ENCODE results near the gene DDX10. TPM values are rescaled to one million over a fixed set of nuclear protein-coding genes. Genes with fewer than 3 reads are reported as not detected.
A peak's percentile ranks its signal among the peaks of the same experiment; 100 is the strongest.

The DDX10 gene
- total and polyA plus RNA-seq, 9 donors = 19.7 to 33.1 (median 24.2) TPM

GRCh38 chr11:108975641-108976071 is 310.8 kb downstream of the DDX10 start:
- H3K4me1 ChIP-seq (ENCODE audit: control insufficient read depth, insufficient read depth, low read length) = no peaks in the 10 kb centered on the region
- no peaks in the 10 kb centered on the region for H3K27me3 ChIP-seq (ENCODE audit: control insufficient read depth, insufficient read depth, low read length)
- DNase-seq = peak; percentile 41
- H3K27ac ChIP-seq (ENCODE audit: low read length) = no peak overlapping the region
- H3K9me3 ChIP-seq (replicated peaks; ENCODE audit: control insufficient read depth, low read depth, low read length) = no peaks in the 10 kb centered on the region
- H3K4me3 ChIP-seq (ENCODE audit: low read length) = no peak overlapping the region
- H3K36me3 ChIP-seq (ENCODE audit: control insufficient read depth, insufficient read depth, low read length) = no peaks in the 10 kb centered on the region
- 30% methylated on average over 2 of the region's 6 CpGs for WGBS (ENCODE audit: insufficient coverage)

DNA sequence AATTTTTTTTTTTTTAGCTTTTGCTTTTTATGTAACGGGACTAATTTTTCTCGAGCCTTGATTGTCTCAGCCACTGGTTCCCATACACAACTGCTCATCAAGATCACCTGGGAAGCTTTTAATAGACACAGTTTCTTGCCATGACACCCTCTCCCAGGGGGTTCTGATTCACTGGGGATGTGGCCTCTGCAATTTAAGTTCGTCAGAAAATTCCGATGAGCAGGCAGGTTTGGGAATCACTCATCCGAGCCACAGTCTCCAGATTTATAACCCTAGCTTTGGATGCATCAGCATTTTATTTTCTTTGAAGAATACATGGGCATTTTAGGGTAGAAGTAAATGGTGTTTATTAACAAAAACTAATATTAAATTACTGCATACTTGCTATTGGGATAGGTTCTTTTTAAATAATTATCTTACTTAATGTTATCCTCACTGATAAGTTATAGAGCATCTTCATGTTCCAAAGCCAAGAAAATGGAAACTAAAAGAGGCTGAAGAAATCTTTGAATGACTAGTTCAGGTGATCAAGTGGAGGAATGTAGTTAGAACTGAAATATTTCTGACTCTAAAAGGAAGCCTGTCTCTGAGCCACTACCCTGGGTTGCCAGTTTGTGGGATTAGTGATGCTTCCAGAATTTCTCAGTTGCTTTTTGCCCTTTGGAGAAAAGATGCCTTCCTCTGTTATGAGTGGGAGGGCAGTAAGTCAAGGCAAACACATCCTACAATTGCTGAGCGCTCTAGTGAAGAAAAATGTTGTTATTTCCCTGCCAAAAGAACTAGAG is 319.0 kb downstream of the DDX10 start:
- no peaks in the 10 kb centered on the region for H3K9me3 ChIP-seq (replicated peaks; ENCODE audit: control insufficient read depth, low read depth, low read length)
- 85% methylated on average over 2 of the region's 6 CpGs for WGBS (ENCODE audit: insufficient coverage)
- peaks cover 8% of the 10 kb centered on the region for H3K4me1 ChIP-seq (ENCODE audit: control insufficient read depth, insufficient read depth, low read length)

DNA sequence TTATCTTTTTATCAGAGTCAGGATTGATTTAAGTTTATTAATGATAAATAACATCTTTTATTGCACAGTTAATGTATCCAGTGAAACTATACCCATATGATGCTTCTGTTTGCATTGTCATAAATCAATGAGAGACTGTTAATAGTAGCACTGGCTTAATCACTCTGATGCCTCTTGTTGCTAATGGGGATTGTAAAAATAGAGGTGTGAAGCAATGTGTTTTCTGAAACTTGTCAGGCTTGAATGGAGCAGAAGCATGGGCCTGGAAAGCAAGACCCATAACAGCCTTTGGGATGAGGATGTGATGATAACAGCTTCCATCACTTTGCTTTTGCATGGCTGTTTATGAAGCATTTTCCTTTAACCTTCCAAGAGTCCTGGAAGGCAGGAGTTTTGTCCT is 319.7 kb downstream of the DDX10 start:
- no peaks in the 10 kb centered on the region for H3K36me3 ChIP-seq (ENCODE audit: control insufficient read depth, insufficient read depth, low read length)
- H3K4me3 ChIP-seq (ENCODE audit: low read length) = no peak overlapping the region
- no peak for DNase-seq
- no peak overlapping the region for H3K27ac ChIP-seq (ENCODE audit: low read length)
- H3K27me3 ChIP-seq (ENCODE audit: control insufficient read depth, insufficient read depth, low read length) = no peaks in the 10 kb centered on the region
- no peaks in the 10 kb centered on the region for H3K9me3 ChIP-seq (replicated peaks; ENCODE audit: control insufficient read depth, low read depth, low read length)
- H3K4me1 ChIP-seq (ENCODE audit: control insufficient read depth, insufficient read depth, low read length) = peaks cover 8% of the 10 kb centered on the region

More for the DNA sequence above, 319.0 kb downstream of the DDX10 start:
- no peaks in the 10 kb centered on the region for H3K36me3 ChIP-seq (ENCODE audit: control insufficient read depth, insufficient read depth, low read length)
- no peaks in the 10 kb centered on the region for H3K27me3 ChIP-seq (ENCODE audit: control insufficient read depth, insufficient read depth, low read length)
- no peak overlapping the region for H3K4me3 ChIP-seq (ENCODE audit: low read length)
- no peak overlapping the region for H3K27ac ChIP-seq (ENCODE audit: low read length)
- DNase-seq = no peak

DNA sequence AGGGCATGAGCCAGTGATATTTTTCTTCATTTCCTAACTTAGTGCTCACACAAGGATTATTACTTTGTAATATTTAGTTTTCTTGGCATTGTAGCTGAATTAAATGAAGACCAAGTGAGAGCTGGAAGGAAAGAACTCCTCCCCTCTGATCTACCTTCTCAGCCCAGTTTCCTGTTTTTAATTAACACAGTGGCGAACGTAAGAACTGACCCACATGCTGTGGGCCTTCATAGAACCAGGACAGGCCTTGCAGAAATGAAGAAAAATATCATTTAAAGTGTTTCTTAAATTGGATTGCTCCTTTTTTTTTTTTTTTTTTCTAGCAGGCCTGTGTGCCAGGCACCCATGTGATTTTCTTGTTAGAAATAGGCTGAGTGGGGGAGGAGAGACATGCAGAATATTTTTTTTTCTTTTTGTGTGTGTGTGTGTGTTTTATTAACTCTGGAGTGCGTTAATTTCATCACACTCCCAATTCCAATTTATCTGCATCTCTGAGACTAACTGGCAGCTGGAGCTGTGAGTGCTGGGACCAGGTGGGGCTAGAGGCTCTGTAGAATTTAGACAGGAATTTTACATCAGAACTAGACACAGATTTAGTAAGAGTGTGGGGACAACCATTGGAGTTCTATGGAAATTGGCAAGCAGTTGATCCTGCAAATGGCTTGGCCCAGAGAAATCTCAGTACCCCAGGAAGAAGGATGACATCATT is 320.5 kb downstream of the DDX10 start:
- Histone ChIP-seq H3K27ac (ENCODE audit: low read length) (no peak overlapping the region), H3K4me1 (ENCODE audit: control insufficient read depth, insufficient read depth, low read length) (peaks cover 8% of the 10 kb centered on the region), H3K4me3 (ENCODE audit: low read length) (no peak overlapping the region), H3K27me3 (ENCODE audit: control insufficient read depth, insufficient read depth, low read length) (no peaks in the 10 kb centered on the region), H3K9me3 (replicated peaks; ENCODE audit: control insufficient read depth, low read depth, low read length) (peaks cover 4% of the 10 kb centered on the region), H3K36me3 (ENCODE audit: control insufficient read depth, insufficient read depth, low read length) (no peaks in the 10 kb centered on the region)
- WGBS (ENCODE audit: insufficient coverage) = no CpG with 5 or more reads among the region's 3 CpGs
- DNase-seq = peak; percentile 11

- no peaks in the 10 kb centered on the region for H3K36me3 ChIP-seq (ENCODE audit: control insufficient read depth, insufficient read depth, low read length)
- WGBS (ENCODE audit: insufficient coverage) = 67% methylated on average over 1 of the region's 1 CpG
- no peak for DNase-seq
- no peak overlapping the region for H3K4me3 ChIP-seq (ENCODE audit: low read length)
- no peaks in the 10 kb centered on the region for H3K27me3 ChIP-seq (ENCODE audit: control insufficient read depth, insufficient read depth, low read length)
- no peak overlapping the region for H3K27ac ChIP-seq (ENCODE audit: low read length)
- peaks cover 8% of the 10 kb centered on the region for H3K4me1 ChIP-seq (ENCODE audit: control insufficient read depth, insufficient read depth, low read length)
- H3K9me3 ChIP-seq (replicated peaks; ENCODE audit: control insufficient read depth, low read depth, low read length) = peaks cover 4% of the 10 kb centered on the region
Observed at GRCh38 chr11:108985945-108986279, 321.0 kb downstream of the DDX10 start.

Other genes starting within 250 kb of the DDX10 start
- 0.66 TPM for gene C11orf65, start 197.5 kb upstream of the DDX10 start, total RNA-seq
- gene C11orf65, start 197.5 kb upstream of the DDX10 start, polyA plus RNA-seq (ENCODE audit: insufficient read depth in 1 of 8, insufficient read length in 8 of 8, low replicate concordance in 1 of 8) = 1 to 10 TPM in 1 of 8 donors, under 1 TPM in 7; 0.15 to 1.1 (median 0.64) TPM
- 54.0 TPM for gene POGLUT3, start 166.7 kb upstream of the DDX10 start, total RNA-seq
- 10 to 100 TPM; 41.2 to 81.2 (median 56.9) TPM for gene POGLUT3, start 166.7 kb upstream of the DDX10 start, polyA plus RNA-seq (ENCODE audit: insufficient read depth in 1 of 8, insufficient read length in 8 of 8, low replicate concordance in 1 of 8)
- 0.80 TPM for gene EXPH5, start 71.3 kb upstream of the DDX10 start, total RNA-seq
- 1 to 10 TPM in 1 of 8 donors, under 1 TPM in 7; 0.15 to 1.4 (median 0.43) TPM for gene EXPH5, start 71.3 kb upstream of the DDX10 start, polyA plus RNA-seq (ENCODE audit: insufficient read depth in 1 of 8, insufficient read length in 8 of 8, low replicate concordance in 1 of 8)